T-helper 1 cell treated with Interleukin-12 subunit alpha and Interleukin-12 subunit beta and Interleukin-4 antibody, amounts not matched to agents 30 ng/mL and 1 ng/mL, for 36 hours (primary cell): ENCODE data around the gene TMPRSS11D. TPM values are rescaled to one million over a fixed set of nuclear protein-coding genes. Genes with fewer than 3 reads are reported as not detected.

Experiments
- intact Hi-C: fragments of 100-400 bp; cut with micrococcal nuclease; formaldehyde crosslinking; loops from one replicate; pipeline ENCODE4 v1.15.1; 2024
- total RNA-seq: library from RNA; stranded (reverse); gene quantifications from 2 replicates; pipeline ENCODE4 v1.2.3, GENCODE V29; 2022

Gene TMPRSS11D, protein sequence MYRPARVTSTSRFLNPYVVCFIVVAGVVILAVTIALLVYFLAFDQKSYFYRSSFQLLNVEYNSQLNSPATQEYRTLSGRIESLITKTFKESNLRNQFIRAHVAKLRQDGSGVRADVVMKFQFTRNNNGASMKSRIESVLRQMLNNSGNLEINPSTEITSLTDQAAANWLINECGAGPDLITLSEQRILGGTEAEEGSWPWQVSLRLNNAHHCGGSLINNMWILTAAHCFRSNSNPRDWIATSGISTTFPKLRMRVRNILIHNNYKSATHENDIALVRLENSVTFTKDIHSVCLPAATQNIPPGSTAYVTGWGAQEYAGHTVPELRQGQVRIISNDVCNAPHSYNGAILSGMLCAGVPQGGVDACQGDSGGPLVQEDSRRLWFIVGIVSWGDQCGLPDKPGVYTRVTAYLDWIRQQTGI
- total RNA-seq: not detected in 2 replicates

DNA sequence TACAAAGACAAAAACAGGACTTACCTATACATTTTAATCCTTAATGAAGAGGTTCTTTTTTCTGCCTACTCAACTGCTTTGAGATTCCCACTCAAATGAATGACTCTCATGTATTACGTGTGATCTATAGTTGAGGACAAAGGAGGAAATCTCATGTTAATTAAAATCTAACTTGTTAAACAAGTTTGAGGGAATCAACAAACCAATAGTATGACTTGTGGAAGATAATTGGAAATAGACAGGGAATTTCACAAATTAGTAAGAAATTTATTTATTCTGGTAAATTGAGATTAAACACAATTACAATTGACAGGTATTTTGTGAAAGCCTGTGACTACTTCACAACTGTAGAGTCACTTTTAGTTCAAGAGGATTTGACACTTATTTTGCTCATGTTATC, at the start of gene TMPRSS11D:
TMPRSS11D (minus strand) TSS at position 101 of the 400 bp plus-strand sequence; CDS start at position 32, 69 bp downstream.
- intact Hi-C loops: no loop called here

DNA sequence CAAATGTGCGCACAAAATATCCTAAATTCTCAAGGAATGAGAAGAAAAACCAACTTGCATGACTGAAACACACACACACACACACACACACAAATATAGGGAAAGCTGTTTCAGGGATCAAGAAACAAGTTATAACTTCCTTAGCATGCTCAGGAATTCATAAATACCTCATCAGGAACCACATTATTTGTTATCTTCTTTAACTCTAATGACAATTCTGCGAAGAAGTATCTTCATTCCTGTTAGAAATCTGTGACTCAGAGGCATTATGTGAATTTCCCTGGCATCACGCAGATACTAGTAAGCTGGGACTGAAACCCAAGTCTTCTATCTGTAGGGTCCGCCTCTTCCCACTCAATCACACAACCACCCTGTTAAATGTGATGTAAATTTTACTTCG, 49.2 kb upstream of the TMPRSS11D start:
- intact Hi-C loops: no loop called here

DNA sequence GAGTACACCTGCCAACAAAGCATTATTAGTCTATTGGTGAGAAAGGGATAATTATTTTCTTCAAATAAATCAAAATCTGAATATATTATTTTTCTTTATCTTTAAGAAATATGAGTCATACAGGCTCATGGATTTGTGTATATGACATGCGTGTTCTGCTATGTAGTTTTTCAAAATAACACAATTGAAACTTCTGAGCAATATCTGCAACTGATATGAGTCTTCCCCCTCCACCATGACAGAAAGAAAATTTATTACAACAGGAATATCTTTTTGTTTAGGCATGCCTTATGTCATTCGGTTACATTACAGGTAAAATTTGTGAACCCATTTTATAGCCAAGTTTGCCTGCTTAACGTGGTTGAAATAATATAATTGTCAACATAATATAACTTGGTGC, 47.5 kb upstream of the TMPRSS11D start:
- intact Hi-C loops: no loop called here

DNA sequence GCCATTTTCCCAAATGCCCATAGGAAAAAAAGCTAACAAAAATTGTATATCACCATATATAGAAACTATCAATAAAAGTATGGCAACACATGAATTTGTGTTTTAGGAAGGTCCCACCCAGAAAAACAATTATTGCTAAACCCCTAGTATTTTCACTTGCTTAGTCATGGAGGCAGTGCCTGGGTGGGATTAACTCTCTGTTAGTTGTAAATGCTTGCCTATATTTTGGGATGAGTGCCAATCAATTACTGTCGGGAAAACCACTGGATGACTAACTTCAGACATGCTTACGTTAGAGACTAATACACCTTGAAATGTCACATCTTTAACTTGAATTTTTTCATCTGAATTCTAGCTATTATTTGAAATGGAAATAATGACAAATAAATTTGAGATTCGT, 45.6 kb upstream of the TMPRSS11D start:
- intact Hi-C loops: no loop called here

GRCh38 chr4:67928546-67928945, 44.7 kb upstream of the TMPRSS11D start:
- intact Hi-C loops: no loop called here

- intact Hi-C loops: no loop called here
These were observed 43.4 kb upstream of the TMPRSS11D start for GRCh38 chr4:67927251-67927650.

GRCh38 chr4:67926485-67926884, 42.7 kb upstream of the TMPRSS11D start:
- intact Hi-C loops: no loop called here

DNA sequence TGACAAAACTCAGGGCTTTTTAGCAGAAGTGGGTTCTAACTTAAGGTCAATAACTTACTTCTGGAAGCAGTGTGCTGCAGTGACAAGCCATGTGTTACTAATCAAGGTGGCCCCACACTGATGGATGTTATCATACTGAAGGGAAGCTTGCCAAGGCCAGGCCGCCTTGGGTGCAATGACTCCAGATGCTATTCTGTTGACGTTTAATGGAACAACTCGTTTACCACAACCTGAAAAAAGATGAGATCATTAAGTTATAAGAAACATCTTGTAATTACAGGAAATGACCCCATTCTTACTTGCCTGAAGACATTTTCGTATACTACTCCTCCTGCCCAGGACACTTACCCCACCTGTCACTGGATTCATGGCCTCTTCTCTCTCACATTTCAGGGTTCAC, 38.9 kb upstream of the TMPRSS11D start:
- intact Hi-C loops: no loop called here

GRCh38 chr4:67918428-67918827, 34.6 kb upstream of the TMPRSS11D start:
- intact Hi-C loops: loop anchor here (5.0 kb wide), 1 partner anchor 259 kb away; no protein-coding TSS in a partner anchor

GRCh38 chr4:67915400-67915966, 31.7 kb upstream of the TMPRSS11D start:
- intact Hi-C loops: loop anchor here (5.0 kb wide), 1 partner anchor 262 kb away; no protein-coding TSS in a partner anchor

DNA sequence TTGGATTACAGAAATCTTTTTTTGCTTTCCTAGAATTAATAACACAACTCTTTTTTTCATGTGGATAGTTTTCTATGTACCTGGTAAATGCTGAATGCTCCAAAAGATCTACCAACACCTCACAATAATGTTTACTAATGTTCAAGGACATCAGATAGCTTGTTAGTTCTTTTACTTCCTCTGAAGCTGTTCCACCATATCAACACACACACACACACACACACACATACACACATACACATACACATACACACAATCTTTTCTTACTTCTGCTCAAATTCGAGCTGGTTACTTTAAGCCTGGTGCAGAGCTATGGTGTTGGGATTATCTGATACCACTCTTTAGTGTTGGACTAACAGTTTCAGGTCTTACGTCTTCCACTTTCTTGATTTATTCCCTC, 28.3 kb upstream of the TMPRSS11D start:
- intact Hi-C loops: loop anchor here (5.0 kb wide), 1 partner anchor 165 kb away; no protein-coding TSS in a partner anchor

DNA sequence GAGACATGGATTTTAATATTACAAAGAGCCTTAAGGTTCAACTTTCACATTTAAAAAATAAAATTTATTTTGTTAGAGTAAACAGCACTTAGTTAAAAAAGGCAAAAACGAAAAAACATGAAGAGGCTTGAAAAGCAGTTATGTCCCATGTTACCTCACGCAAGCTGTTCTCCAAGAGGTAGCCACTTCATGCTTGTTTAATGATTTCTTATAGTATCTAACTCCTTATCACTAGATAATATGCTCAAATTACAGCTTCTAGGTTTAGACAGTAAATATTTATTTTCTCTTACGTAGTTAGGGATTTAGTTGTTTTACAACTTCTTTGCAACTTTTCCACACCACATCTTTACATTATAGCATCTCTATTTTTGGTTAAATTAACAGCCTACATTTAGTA, 27.8 kb upstream of the TMPRSS11D start:
- intact Hi-C loops: loop anchor here (5.0 kb wide), 1 partner anchor 164 kb away; no protein-coding TSS in a partner anchor

GRCh38 chr4:67911141-67911540, 27.3 kb upstream of the TMPRSS11D start:
- intact Hi-C loops: loop anchor here (5.0 kb wide), 1 partner anchor 164 kb away; no protein-coding TSS in a partner anchor

- intact Hi-C loops: loop anchor here (1.0 to 5.0 kb wide), 3 partner anchors 38 to 361 kb away; no protein-coding TSS in a partner anchor
These were observed 26.7 kb upstream of the TMPRSS11D start for GRCh38 chr4:67910585-67910905.

DNA sequence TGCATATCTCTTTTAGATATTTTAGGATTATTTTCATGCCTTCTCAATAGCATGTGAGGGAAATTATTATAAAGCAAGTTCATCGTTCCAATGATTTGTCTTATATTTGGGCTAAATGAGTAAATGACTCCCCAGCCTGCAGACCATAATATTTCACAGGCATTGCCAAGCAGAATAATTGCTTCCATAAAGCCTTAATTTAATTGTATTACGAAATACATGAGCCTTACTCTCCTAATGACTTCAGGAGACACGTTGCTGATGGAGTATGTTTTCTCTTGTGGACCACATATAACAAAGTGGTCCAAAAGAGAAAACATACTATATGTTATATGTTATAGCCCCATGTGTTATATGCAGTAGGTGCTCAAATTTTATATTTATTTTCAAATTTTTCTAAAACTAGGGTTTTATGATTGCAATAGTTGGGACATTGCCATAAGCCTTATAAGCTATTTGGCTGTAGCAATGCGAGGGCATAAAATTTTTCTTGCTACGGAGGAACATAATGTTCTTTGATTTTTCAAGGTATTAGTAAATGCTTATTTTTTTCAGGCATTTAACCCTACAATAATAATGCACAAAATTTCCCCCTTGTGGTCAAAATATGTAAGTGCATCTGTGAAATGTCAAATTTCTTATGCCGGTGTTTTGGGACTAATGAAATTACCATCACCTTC, 26.2 kb upstream of the TMPRSS11D start:
- intact Hi-C loops: loop anchor here (1.0 to 5.0 kb wide), 3 partner anchors 38 to 361 kb away; no protein-coding TSS in a partner anchor

- intact Hi-C loops: no loop called here
These were observed 23.8 kb upstream of the TMPRSS11D start for GRCh38 chr4:67907650-67908049.

DNA sequence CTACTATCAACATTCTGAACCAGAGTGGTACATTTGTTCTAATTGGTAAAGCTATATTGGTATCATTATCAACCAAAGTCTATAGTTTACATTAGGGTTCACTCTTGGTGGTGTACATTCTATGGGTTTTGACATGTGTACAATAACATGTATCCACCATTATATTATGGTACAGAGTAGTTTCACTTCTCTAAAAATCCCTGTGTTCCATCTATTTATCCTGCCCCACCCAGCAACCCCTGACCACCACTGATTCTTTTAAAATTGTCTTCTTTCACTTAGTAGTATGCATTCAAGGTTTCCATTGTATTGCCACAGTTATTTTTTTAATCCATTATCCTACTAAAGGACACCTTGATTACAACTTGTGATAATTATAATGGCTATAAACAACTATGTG, 15.3 kb upstream of the TMPRSS11D start:
- intact Hi-C loops: no loop called here

GRCh38 chr4:67897686-67898085, 13.9 kb upstream of the TMPRSS11D start:
- intact Hi-C loops: no loop called here

DNA sequence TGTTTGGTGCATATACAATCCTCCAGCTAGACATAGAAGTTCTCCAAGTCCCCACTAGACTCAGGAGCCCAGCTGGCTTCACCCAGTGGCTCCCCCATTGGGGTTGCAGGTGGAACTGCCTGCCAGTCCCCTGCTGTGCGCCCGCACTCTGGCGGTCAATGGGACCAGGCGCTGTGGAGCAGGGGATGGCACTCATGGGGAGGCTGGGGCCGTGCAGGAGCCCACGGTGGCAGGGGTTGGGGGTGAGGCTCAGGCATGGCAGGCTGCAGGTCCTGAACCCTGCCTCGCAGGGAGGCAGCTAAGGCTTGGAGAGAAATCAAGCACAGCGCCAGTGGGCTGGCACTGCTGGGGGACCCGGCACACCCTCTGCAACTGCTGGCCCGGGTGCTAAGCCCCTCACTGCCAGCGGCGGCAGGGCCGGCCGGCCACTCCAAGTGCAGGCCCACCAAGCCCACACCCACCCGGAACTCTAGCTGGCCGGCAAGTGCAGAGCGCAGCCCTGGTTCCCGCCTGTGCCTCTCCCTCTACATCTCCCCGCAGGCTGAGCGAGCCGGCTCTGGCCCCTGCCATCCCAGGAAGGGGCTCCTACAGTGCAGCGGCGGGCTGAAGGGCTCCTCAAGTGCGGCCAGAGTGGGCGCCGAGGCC, 12.7 kb upstream of the TMPRSS11D start:
- intact Hi-C loops: no loop called here

DNA sequence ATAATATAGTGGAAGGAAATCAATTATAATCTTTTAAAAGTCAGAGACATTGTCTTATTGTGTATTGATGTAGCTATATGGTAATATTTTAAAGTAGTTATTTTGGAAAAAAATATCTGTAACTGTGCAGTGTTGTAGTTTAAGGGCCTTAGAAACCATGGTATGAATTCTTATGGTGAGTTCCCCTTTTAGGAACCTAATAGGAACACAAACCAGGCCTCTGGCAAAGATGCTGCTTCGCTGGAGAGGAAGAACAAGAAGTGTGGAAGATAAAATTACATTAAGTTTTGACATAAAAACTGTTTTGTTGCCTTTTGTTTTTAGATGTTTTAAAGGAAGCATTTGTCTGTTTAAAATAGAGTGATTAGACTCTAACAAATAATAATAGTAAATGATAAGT, 10.9 kb upstream of the TMPRSS11D start:
- intact Hi-C loops: no loop called here

GRCh38 chr4:67892905-67893304, 9.1 kb upstream of the TMPRSS11D start:
- intact Hi-C loops: no loop called here
